CD8-positive, alpha-beta memory T cell (primary cell): ENCODE measurements around the gene BRD9. TPM values are rescaled to one million over a fixed set of nuclear protein-coding genes. Genes with fewer than 3 reads are reported as not detected.

Source experiments
- CTCF ChIA-PET: fragments of 350-600 bp; sonication (Branson Sonifier 250); formaldehyde crosslinking; loops from one replicate; lab custom pipeline; 2021; ENCODE audit warnings: antibody characterized with exemption; lab: Charles Lee
- POLR2A ChIA-PET: fragments of 350-600 bp; sonication (Branson Sonifier 250); formaldehyde crosslinking; loops from one replicate; lab custom pipeline; 2021; ENCODE audit warnings: antibody characterized with exemption; lab: Charles Lee
- DNase-seq, 5 donors: peaks; one replicate each; pipeline versions ENCODE4 v3.0.0 to v3.0.0-alpha.2; 2020 to 2022; ENCODE audit warnings: mixed read lengths in 1 of 5
- H3K27ac ChIP-seq: one replicate; pipeline ENCODE4 v1.7.0; 2013; ENCODE audit warnings: low read depth, mild to moderate bottlenecking, low read length, moderate library complexity
- H3K27me3 ChIP-seq: 2 replicates; pipeline ENCODE4 v1.7.0; 2013; ENCODE audit warnings: low read length, mild to moderate bottlenecking; ENCODE audit not compliant: insufficient read depth, poor library complexity, severe bottlenecking
- H3K36me3 ChIP-seq: 2 replicates; pipeline ENCODE4 v1.7.0; 2013; ENCODE audit warnings: mild to moderate bottlenecking, low read length, moderate library complexity; ENCODE audit not compliant: insufficient read depth
- H3K4me1 ChIP-seq: 2 replicates; pipeline ENCODE4 v1.7.0; 2013; ENCODE audit warnings: mild to moderate bottlenecking, low read length, moderate library complexity; ENCODE audit not compliant: insufficient read depth
- H3K4me3 ChIP-seq: 2 replicates; pipeline ENCODE4 v1.7.0; 2013; ENCODE audit warnings: mild to moderate bottlenecking, low read length
- H3K9me3 ChIP-seq: 2 replicates; pipeline ENCODE4 v1.7.0; 2013; ENCODE audit warnings: mild to moderate bottlenecking, low read length
- H3K27ac Mint-ChIP-seq, 8 donors: one replicate each; pipeline ENCODE4 v1.8.0; 2020 to 2021; ENCODE audit warnings: mixed read lengths in 8 of 8, mild to moderate bottlenecking in 6 of 8, inconsistent platforms in 3 of 8, moderate library complexity in 3 of 8
- H3K27me3 Mint-ChIP-seq, 2 donors: one replicate each; pipeline ENCODE4 v1.8.0; 2020 to 2021; ENCODE audit warnings: mixed read lengths in 2 of 2, mild to moderate bottlenecking in 1 of 2, moderate library complexity in 1 of 2
- H3K36me3 Mint-ChIP-seq, 3 donors: one replicate each; pipeline ENCODE4 v1.8.0; 2020 to 2021; ENCODE audit warnings: mixed read lengths in 3 of 3, inconsistent platforms in 1 of 3, mild to moderate bottlenecking in 1 of 3
- H3K4me1 Mint-ChIP-seq, 3 donors: one replicate each; pipeline ENCODE4 v1.8.0; 2020 to 2021; ENCODE audit warnings: mixed read lengths in 3 of 3, inconsistent platforms in 1 of 3, mild to moderate bottlenecking in 1 of 3
- H3K4me3 Mint-ChIP-seq, 7 donors: one replicate each; pipeline ENCODE4 v1.8.0; 2020 to 2021; ENCODE audit warnings: mixed read lengths in 7 of 7, mild to moderate bottlenecking in 6 of 7, moderate library complexity in 4 of 7, inconsistent platforms in 2 of 7
- H3K9me3 Mint-ChIP-seq, 5 donors: one replicate each; pipeline ENCODE4 v1.8.0; 2020 to 2022; ENCODE audit warnings: mixed read lengths in 5 of 5, mild to moderate bottlenecking in 3 of 5, moderate library complexity in 2 of 5, inconsistent platforms in 1 of 5
- polyA plus RNA-seq: library from polyadenylated mRNA; unstranded; fragments of 300-500 nt; fragmentation: Illumina TruSeq; gene quantifications from one replicate; pipeline ENCODE4 v1.2.3, GENCODE V29; 2021
- total RNA-seq, 2 experiments: library from RNA; stranded (reverse); gene quantifications; one replicate each; pipeline ENCODE4 v1.2.3, GENCODE V29; 2021

BRD9 gene
- total and polyA plus RNA-seq, 3 experiments from 2014 or later: 18.9 to 53.8 (median 52.6) TPM

DNA sequence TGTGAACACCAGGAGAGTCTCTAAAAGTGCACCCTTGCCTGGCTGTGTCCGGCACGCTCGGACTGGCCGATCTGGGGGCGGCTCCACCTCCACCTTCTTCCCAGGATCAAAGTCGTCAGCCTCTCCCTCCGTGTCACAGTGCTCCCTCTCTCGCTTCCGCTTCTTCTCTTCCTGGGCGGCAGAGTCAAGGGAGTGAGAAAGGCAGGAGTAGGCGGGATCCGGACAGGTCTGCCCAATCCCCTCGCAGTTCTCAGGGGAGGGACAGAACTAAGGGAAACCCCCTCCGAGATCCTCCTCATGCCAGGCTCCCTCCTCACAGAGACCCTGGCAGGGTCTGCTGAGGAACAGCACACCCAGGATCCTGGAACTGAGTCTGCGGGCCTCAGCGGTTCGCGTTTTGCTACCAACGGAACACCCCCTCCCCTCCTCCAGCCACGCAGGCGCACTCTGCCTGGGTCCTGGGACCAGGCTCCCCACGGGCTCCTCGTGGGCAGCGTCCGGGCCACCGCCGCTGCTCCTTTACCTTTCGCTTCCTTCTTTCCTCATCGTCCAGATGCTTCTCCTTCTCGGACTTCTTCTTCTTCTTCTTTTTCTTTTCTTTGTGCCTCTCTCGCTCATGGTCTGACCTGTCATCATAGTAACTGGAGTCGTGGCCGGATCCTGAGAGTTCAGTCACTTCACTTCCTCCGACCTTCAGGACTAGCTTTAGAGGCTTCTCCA lies 1.3 kb downstream of the BRD9 start:
- H3K27me3 Mint-ChIP-seq: no peaks in the 10 kb centered on the region
- peak overlapping the region; percentile 84 to 94 (median 87) for H3K4me3 Mint-ChIP-seq
- Histone ChIP-seq H3K36me3 (peaks cover 27% of the 10 kb centered on the region), H3K4me1 (peaks cover 24% of the 10 kb centered on the region), H3K27me3 (no peaks in the 10 kb centered on the region), H3K4me3 (peak overlapping the region; percentile 87), H3K9me3 (no peaks in the 10 kb centered on the region), H3K27ac (peak overlapping the region; percentile 90)
- H3K36me3 Mint-ChIP-seq: peaks cover 0 to 56% (median 14%) of the 10 kb centered on the region in 3 donors
- POLR2A ChIA-PET: no interaction called here
- peaks cover 23 to 43% (median 41%) of the 10 kb centered on the region in 3 donors for H3K4me1 Mint-ChIP-seq
- CTCF ChIA-PET: interaction anchor here (2.6 kb wide), 1 partner anchor 221 kb away, joined by 9 read pairs; no protein-coding TSS in a partner anchor
- no peaks in the 10 kb centered on the region for H3K9me3 Mint-ChIP-seq
- DNase-seq: no peak
- peak overlapping the region; percentile 29 to 96 (median 86) for H3K27ac Mint-ChIP-seq

DNA sequence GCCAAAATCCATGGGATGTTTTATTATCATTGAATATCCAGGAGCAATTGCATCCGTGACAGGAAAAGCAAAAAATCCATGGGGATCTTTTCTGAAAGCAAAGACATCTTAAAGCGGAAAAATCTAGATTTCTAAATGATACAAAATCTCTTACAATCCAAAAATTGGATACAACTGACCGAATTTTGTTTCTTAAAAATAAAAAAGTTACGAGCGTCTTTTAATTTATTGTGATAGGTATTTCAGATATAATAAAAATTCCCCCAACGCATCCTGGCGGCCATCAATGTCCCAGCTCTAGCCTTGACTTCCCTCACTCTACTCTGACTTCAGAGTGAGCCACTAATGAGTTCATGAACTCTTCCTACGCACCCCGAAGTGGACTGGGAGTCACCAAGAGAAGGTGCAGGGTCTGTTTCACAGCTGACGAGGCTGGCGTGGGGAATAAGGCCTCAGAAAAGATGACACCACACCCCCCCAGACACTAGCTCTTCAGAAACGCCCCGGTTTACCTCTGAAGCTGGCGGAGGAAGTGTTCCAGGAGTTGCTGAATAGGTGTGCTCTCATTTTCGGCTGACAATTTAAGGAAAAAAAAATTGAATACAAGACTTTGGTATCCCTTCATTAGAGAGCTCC lies 3.4 kb downstream of the BRD9 start:
- peak overlapping the region in 5 of 8 donors; percentile 42 to 98 (median 66) for H3K27ac Mint-ChIP-seq
- no peak for DNase-seq
- CTCF ChIA-PET: no interaction called here

DNA sequence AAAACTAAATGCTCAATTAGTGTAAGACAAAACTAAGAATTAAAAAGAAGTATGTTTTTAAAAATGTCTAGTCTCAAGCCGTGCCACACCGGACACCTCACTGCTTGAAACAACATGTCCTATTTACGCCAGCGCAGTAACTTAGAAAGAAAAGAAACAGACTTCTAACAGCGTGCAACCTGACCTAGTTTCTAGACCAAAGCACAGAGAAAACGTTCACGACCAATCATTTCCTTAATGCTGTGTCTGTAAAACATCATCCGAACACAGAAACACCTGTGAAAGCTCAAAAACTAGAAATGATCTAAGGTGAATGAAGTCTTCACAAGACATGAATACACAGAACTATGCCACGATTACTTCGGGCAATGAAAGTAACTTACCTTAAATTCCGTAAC lies 4.0 kb downstream of the BRD9 start:
- H3K27ac ChIP-seq: no peak overlapping the region
- ChIA-PET CTCF (no interaction called here), POLR2A (no interaction called here)
- H3K4me3 ChIP-seq: no peak overlapping the region
- H3K9me3 ChIP-seq: no peaks in the 10 kb centered on the region
- peaks cover 24% of the 10 kb centered on the region for H3K4me1 ChIP-seq
- H3K27me3 ChIP-seq: no peaks in the 10 kb centered on the region
- Mint-ChIP-seq H3K9me3 (no peaks in the 10 kb centered on the region), H3K27ac (peak overlapping the region in 7 of 8 donors; percentile 17 to 98 (median 57)), H3K27me3 (no peaks in the 10 kb centered on the region), H3K4me1 (peaks cover 23 to 43% (median 41%) of the 10 kb centered on the region in 3 donors), H3K36me3 (peaks cover 0 to 82% (median 17%) of the 10 kb centered on the region in 3 donors), H3K4me3 (peak overlapping the region in 3 of 7 donors; percentile 29 to 89 (median 42))
- DNase-seq: no peak
- peaks cover 41% of the 10 kb centered on the region for H3K36me3 ChIP-seq

More for the DNA sequence above, 3.4 kb downstream of the BRD9 start:
- POLR2A ChIA-PET: no interaction called here
- H3K36me3 Mint-ChIP-seq: peaks cover 0 to 77% (median 14%) of the 10 kb centered on the region in 3 donors
- H3K4me1 Mint-ChIP-seq: peaks cover 23 to 43% (median 41%) of the 10 kb centered on the region in 3 donors
- H3K27me3 Mint-ChIP-seq: no peaks in the 10 kb centered on the region
- Histone ChIP-seq H3K27me3 (no peaks in the 10 kb centered on the region), H3K27ac (no peak overlapping the region), H3K36me3 (peaks cover 36% of the 10 kb centered on the region), H3K4me1 (peaks cover 24% of the 10 kb centered on the region), H3K4me3 (no peak overlapping the region), H3K9me3 (no peaks in the 10 kb centered on the region)
- peak overlapping the region in 3 of 7 donors; percentile 13 to 89 (median 23) for H3K4me3 Mint-ChIP-seq
- H3K9me3 Mint-ChIP-seq: no peaks in the 10 kb centered on the region

DNA sequence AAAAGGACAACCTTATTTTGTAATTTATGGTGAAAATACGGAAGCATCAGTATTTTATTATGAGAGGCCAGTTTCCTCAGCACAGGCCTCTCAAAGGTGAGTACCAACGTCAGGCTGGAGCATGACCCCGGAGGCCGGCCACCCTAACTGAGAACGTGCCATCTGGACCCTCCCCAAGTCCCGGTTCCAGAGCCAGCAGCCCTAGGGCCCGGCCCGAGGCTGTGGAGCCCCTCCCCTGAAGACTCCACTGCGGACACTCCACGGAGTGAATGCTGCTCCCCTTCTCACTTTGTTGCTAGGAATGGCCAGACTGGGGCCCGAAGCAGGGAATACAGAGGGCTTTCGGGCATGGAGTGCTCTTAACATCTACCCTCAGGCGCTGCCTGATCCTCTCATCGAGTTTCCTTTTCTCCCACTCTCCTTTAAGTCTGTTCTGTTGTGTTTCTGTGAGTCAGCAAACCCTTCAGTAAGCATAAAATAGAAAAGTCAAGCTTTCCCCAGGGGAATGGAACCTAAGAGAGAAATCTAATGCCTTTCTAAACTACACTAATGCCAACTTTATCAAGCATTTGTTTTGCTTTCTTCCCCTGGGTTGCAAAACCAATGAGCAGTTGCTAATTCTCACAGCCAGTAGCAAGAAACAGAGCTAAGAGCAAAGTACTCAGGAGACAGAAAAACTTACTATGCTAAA lies 4.5 kb downstream of the BRD9 start:
- CTCF ChIA-PET: no interaction called here
- Histone ChIP-seq H3K36me3 (peaks cover 47% of the 10 kb centered on the region), H3K9me3 (no peaks in the 10 kb centered on the region), H3K4me1 (peaks cover 21% of the 10 kb centered on the region), H3K27me3 (no peaks in the 10 kb centered on the region), H3K27ac (no peak overlapping the region), H3K4me3 (no peak overlapping the region)
- no peaks in the 10 kb centered on the region for H3K27me3 Mint-ChIP-seq
- peaks cover 0 to 88% (median 21%) of the 10 kb centered on the region in 3 donors for H3K36me3 Mint-ChIP-seq
- peak overlapping the region in 7 of 8 donors; percentile 17 to 98 (median 63) for H3K27ac Mint-ChIP-seq
- DNase-seq: no peak
- H3K9me3 Mint-ChIP-seq: no peaks in the 10 kb centered on the region
- H3K4me3 Mint-ChIP-seq: peak overlapping the region in 3 of 7 donors; percentile 29 to 89 (median 42)
- H3K4me1 Mint-ChIP-seq: peaks cover 23 to 45% (median 42%) of the 10 kb centered on the region in 3 donors
- POLR2A ChIA-PET: no interaction called here

DNA sequence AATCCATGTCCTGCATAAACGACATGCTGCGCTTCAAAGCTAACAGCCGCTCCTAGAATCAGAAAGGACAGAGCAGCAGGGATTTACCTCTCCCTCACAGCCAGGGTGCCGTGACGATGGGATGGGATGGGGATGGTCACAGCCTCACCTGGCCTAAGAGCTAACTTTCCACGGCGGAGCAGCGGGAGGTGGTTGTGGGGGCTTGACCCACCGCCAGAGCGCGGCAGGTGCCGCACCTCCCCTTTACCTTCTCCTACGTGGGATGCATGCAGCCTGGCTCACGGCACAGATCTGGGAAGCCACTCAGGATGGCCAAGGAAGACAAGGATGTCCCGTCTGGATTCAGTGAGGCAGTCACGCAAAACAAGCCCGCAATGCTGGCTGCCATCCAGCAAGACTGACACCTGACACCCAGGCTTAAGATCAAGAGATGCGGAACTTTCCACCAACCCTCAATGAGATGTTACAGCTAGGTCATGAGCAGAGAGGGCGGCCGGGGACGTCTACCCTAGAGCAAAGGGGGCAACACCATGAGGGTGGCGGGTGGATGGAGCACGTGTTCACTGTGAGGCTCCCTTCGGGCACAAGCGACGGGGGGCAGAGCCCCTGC lies 5.8 kb downstream of the BRD9 start:
- Mint-ChIP-seq H3K4me3 (peak overlapping the region in 1 of 7 donors; percentile 38), H3K27me3 (peaks cover 0 to 2% of the 10 kb centered on the region in 2 donors), H3K4me1 (peaks cover 33 to 56% (median 53%) of the 10 kb centered on the region in 3 donors), H3K36me3 (peaks cover 10 to 96% (median 32%) of the 10 kb centered on the region in 3 donors), H3K27ac (peak overlapping the region in 4 of 8 donors; percentile 64 to 98 (median 78)), H3K9me3 (peaks cover 3 to 10% (median 4%) of the 10 kb centered on the region in 5 donors)
- Histone ChIP-seq H3K4me3 (no peak overlapping the region), H3K4me1 (peaks cover 19% of the 10 kb centered on the region), H3K27me3 (no peaks in the 10 kb centered on the region), H3K36me3 (peaks cover 54% of the 10 kb centered on the region), H3K9me3 (no peaks in the 10 kb centered on the region), H3K27ac (no peak overlapping the region)
- CTCF ChIA-PET: interaction anchor here (1.5 kb wide), 1 partner anchor 15 kb away, joined by 3 read pairs; no protein-coding TSS in a partner anchor
- POLR2A ChIA-PET: no interaction called here
- no peak for DNase-seq

DNA sequence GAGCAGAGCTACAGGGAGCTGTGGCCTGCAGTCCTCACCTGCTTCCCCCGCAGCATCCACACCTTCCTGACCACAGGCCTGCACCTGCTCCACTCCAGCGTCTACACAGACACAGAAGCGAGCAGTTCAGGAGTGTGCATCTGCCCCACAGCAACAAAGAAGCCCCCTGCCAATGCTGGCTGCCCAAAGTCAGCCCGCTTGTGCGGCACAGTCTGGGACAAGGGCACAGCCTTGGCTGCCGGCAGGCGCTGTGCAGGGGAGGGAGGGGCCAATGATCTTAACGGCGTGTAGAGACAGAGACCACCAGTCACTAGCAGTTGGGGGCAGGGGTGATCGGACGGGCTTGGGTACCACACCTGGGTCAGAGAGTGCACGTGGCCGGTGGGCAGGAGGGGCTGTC lies 6.6 kb downstream of the BRD9 start:
- peaks cover 0 to 2% of the 10 kb centered on the region in 2 donors for H3K27me3 Mint-ChIP-seq
- Histone ChIP-seq H3K27ac (no peak overlapping the region), H3K4me1 (peaks cover 11% of the 10 kb centered on the region), H3K4me3 (no peak overlapping the region), H3K27me3 (no peaks in the 10 kb centered on the region), H3K9me3 (no peaks in the 10 kb centered on the region), H3K36me3 (peaks cover 61% of the 10 kb centered on the region)
- peak overlapping the region in 1 of 7 donors; percentile 40 for H3K4me3 Mint-ChIP-seq
- peaks cover 31 to 57% (median 52%) of the 10 kb centered on the region in 3 donors for H3K4me1 Mint-ChIP-seq
- peaks cover 3 to 10% (median 4%) of the 10 kb centered on the region in 5 donors for H3K9me3 Mint-ChIP-seq
- H3K27ac Mint-ChIP-seq: peak overlapping the region in 1 of 8 donors; percentile 98
- CTCF ChIA-PET: interaction anchor here (1.5 kb wide), 1 partner anchor 16 kb away, joined by 3 read pairs; no protein-coding TSS in a partner anchor
- POLR2A ChIA-PET: no interaction called here
- DNase-seq: no peak
- H3K36me3 Mint-ChIP-seq: peaks cover 14 to 99% (median 30%) of the 10 kb centered on the region in 3 donors

DNA sequence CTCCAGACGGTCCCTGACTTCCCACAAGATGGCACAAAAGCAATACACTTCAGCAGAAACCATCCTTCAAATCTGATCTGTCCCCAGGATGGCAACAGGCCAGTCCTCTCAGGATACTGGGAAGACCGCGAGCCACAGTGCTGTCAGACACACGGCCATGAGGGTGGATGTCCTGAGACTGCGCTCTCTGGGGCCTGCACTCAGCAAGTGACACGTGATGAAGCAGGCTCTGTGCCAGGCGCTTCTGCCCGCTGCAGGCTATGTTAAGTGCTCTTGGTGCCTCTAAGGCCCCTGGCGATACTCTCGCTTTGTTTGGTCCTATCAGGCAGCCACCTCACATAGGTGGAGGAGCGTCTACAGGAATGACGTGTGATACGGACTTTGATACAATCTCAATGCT lies 7.1 kb downstream of the BRD9 start:
- H3K9me3 Mint-ChIP-seq: peaks cover 3 to 10% (median 4%) of the 10 kb centered on the region in 5 donors
- H3K27me3 Mint-ChIP-seq: peaks cover 0 to 2% of the 10 kb centered on the region in 2 donors
- DNase-seq: no peak
- POLR2A ChIA-PET: no interaction called here
- Histone ChIP-seq H3K4me3 (no peak overlapping the region), H3K27ac (no peak overlapping the region), H3K4me1 (peaks cover 6% of the 10 kb centered on the region), H3K27me3 (no peaks in the 10 kb centered on the region), H3K36me3 (peaks cover 63% of the 10 kb centered on the region), H3K9me3 (no peaks in the 10 kb centered on the region)
- CTCF ChIA-PET: no interaction called here
- peak overlapping the region in 1 of 8 donors; percentile 98 for H3K27ac Mint-ChIP-seq
- H3K4me1 Mint-ChIP-seq: peaks cover 28 to 52% (median 47%) of the 10 kb centered on the region in 3 donors
- H3K4me3 Mint-ChIP-seq: no peak overlapping the region
- H3K36me3 Mint-ChIP-seq: peaks cover 14 to 99% (median 30%) of the 10 kb centered on the region in 3 donors
